Left ventricle myocardium inferior (tissue), 1 donor: ENCODE results near the gene CSRP1. TPM values are rescaled to one million over a fixed set of nuclear protein-coding genes. Genes with fewer than 3 reads are reported as not detected.
"Not testable (repeated sequence)": the region's sequence is repeated elsewhere in the genome, so short reads cannot be mapped to it uniquely, and the experiment has no call there.

Source experiments
- DNase-seq: peaks from one replicate; pipeline ENCODE4 v3.0.0-alpha.2; 2020
- H3K27ac ChIP-seq: fragments of 200-600 bp; replicated peaks from 2 replicates; pipeline ENCODE4 v1.8.0; 2021
- H3K27me3 ChIP-seq: fragments of 200-600 bp; 2 replicates; pipeline ENCODE4 v1.8.0; 2021; ENCODE audit warnings: low read depth
- H3K36me3 ChIP-seq: fragments of 200-600 bp; 2 replicates; pipeline ENCODE4 v1.8.0; 2021
- H3K4me1 ChIP-seq: fragments of 200-600 bp; 2 replicates; pipeline ENCODE4 v1.8.0; 2021
- H3K4me3 ChIP-seq: fragments of 200-600 bp; 2 replicates; pipeline ENCODE4 v1.8.0; 2021; ENCODE audit warnings: mild to moderate bottlenecking, moderate library complexity
- H3K9me3 ChIP-seq: fragments of 200-600 bp; replicated peaks from 2 replicates; pipeline ENCODE4 v1.8.0; 2021
- CTCF ChIP-seq: fragments of 200-600 bp; IDR thresholded peaks from 2 replicates; pipeline ENCODE4 v1.8.0; 2021; ENCODE audit warnings: antibody characterized with exemption, mild to moderate bottlenecking, borderline replicate concordance
- intact Hi-C: fragments of 100-400 bp; cut with micrococcal nuclease; formaldehyde crosslinking; loops from one replicate; pipeline ENCODE4 v1.11.0; 2022
- total RNA-seq: library from RNA; stranded (reverse); fragmentation: NEBNext Ultra II Directional; extraction: Animal tissue kit (Norgen Biotek cat#: 25700); gene quantifications from one replicate; pipeline ENCODE4 v1.2.1, GENCODE V29; 2021
- donor health status: DM: no; HTN: yes; CAD: no; lungs with severe emphysema.

CSRP1 gene
- total RNA-seq, 1 donor from 2014 or later: 41.0 TPM

- Histone ChIP-seq H3K4me3 (no peak overlapping the region), H3K27me3 (no peaks in the 10 kb centered on the region), H3K9me3 (no peaks in the 10 kb centered on the region), H3K36me3 (no peaks in the 10 kb centered on the region), H3K4me1 (peaks cover 76% of the 10 kb centered on the region), H3K27ac (peak overlapping the region; percentile 81)
- no peak for DNase-seq
- intact Hi-C loops: no loop called here
- no peak for TF ChIP-seq CTCF
Observed at GRCh38 chr1:201552941-201553351, 46.0 kb upstream of the CSRP1 start.

DNA sequence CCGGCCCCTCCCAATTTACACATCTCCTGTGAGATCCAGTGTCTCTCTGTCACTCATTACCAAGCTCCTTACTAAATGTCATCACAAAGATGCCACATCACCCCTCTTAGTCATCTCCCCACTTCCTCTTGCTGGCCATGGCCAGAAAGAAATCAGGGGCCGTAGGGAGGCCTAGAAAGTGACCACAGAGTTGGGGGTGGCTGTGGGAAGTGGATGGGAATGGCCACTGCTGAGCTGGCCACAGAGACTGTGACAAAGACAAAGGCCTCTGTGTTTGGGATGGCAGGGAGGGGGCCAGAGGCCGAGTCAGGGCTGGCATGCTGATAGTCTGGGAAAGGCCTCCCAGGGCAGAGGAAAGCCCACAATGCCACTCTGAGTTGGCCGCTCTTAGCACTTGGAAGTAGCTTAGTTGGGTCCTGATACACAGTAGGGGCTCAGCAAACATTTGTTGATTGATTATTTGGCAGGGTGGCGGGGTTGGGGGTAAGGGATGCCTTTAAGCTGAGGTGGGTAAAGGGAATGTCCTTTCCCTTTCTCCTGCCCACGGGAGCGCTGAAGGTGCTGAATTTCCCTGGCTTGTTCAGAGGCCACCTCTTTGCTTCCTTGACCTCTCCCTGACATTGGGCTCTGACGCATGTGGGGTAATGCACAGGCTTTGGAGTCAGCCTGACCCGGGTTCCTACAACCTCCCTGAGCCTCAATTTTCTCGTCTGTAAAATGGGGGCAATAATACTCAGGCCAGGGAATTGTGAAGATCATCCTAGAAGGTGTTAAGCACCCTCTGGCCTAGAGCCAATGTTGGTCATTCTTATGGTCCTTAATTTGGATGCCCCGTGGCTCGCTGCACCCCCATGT, 45.2 kb upstream of the CSRP1 start:
- Histone ChIP-seq H3K27me3 (no peaks in the 10 kb centered on the region), H3K36me3 (no peaks in the 10 kb centered on the region), H3K4me3 (no peak overlapping the region), H3K9me3 (no peaks in the 10 kb centered on the region), H3K27ac (peak overlapping the region; percentile 81), H3K4me1 (peaks cover 68% of the 10 kb centered on the region)
- no peak for TF ChIP-seq CTCF
- DNase-seq: no peak
- intact Hi-C loops: no loop called here

DNA sequence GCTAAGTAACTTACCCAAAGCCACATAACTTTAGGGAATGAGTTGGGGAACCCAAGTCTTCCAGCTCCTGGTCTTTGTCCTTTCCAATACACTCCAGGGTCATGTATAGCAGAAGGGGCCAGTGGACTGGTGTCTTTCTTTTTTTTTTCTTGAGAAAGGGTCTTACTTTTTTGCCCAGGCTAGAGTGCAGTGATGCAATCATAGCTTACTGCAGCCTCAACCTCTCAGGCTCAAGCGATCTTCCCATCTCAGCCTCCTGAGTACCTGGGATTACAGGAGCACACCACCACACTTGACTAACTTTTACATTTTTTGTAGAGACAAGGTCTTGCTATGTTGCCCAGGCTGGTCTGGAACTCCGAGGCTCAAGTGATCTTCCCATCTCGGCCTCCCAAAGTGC, 44.2 kb upstream of the CSRP1 start:
- H3K27ac ChIP-seq: no peak overlapping the region
- no peaks in the 10 kb centered on the region for H3K27me3 ChIP-seq
- no peaks in the 10 kb centered on the region for H3K36me3 ChIP-seq
- no peak for TF ChIP-seq CTCF
- intact Hi-C loops: no loop called here
- H3K4me3 ChIP-seq: no peak overlapping the region
- DNase-seq: no peak
- no peaks in the 10 kb centered on the region for H3K9me3 ChIP-seq
- peaks cover 58% of the 10 kb centered on the region for H3K4me1 ChIP-seq

DNA sequence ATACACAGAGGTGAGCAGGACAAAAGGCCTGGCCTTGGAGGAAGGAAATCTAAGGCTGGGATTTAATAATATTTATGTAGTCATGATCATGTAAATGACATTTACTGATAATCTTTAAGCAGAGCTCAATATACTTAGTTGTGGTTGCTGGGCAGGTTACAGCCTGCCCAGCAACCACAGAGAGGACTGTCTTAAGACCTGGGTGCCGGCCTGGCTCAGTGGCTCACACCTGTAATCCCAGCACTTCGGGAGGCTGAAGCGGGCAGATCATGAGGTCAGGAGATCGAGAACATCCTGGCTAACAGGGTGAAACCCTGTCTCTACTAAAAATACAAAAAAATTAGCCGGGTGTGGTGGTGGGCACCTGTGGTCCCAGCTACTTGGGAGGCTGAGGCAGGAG, 42.6 kb upstream of the CSRP1 start:
- H3K9me3 ChIP-seq, H3K36me3 ChIP-seq, H3K4me3 ChIP-seq, intact Hi-C loops, H3K27me3 ChIP-seq, H3K27ac ChIP-seq, DNase-seq: not testable (repeated sequence)
- peaks cover 45% of the 10 kb centered on the region for H3K4me1 ChIP-seq

GRCh38 chr1:201545851-201546492, 39.0 kb upstream of the CSRP1 start:
- no peaks in the 10 kb centered on the region for H3K27me3 ChIP-seq
- no peak for TF ChIP-seq CTCF
- peaks cover 51% of the 10 kb centered on the region for H3K4me1 ChIP-seq
- no peak overlapping the region for H3K4me3 ChIP-seq
- intact Hi-C loops: no loop called here
- DNase-seq: no peak
- no peak overlapping the region for H3K27ac ChIP-seq
- H3K9me3 ChIP-seq: no peaks in the 10 kb centered on the region
- H3K36me3 ChIP-seq: no peaks in the 10 kb centered on the region

DNA sequence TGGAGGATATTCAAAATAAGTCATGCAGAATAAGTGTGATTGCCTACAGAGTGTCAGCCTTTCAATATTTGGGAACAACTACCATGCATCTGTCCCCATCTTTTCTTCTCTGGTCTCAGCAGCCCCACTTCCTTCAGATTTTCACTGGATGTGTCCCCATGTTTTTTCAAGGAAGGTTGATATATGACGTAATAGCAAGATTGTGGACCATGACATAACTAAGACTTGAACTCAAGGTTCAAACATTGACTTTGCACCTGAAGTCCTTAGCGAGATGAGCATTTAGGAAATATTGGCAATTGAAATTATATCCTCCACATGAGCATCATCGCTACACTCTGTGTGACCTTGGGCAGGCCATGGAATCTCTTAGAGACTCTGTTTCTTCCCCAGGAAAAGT, 37.8 kb upstream of the CSRP1 start:
- DNase-seq: no peak
- Histone ChIP-seq H3K4me3 (no peak overlapping the region), H3K9me3 (no peaks in the 10 kb centered on the region), H3K27ac (no peak overlapping the region), H3K27me3 (no peaks in the 10 kb centered on the region), H3K4me1 (peaks cover 64% of the 10 kb centered on the region), H3K36me3 (no peaks in the 10 kb centered on the region)
- intact Hi-C loops: no loop called here
- TF ChIP-seq CTCF: no peak
